GM19043 (cell line): ENCODE results near the gene EFL1.

Experiments used
- ATAC-seq: cut with Tn5 transposase; IDR thresholded peaks from one replicate; pipeline ENCODE4 v1.9.1; 2021; ENCODE audit warnings: low read depth; ENCODE audit not compliant: unreplicated experiment

EFL1 gene

GRCh38 chr15:82172506-82172905 is 90.0 kb downstream of the EFL1 start:
- no peak for ATAC-seq

GRCh38 chr15:82168757-82169156 is 93.8 kb downstream of the EFL1 start:
- ATAC-seq = no peak

DNA sequence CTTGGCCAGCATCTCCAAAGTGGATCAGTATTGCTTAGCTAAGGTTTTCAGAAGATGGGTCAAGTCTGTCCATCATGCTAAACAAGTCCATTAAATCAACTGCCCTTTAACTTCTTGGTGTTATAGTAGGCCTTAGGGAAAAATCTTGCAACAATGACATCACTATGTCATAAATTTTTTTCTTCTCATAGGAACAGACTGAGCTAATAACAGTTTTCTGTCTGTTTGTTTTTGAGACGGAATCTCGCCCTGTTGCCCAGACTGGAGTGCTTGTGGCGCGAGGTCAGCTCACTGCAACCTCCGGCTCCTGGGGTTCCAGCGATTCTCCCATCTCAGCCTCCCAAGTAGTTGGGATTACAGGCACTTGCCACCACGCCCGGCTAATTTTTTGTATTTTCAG is 94.2 kb downstream of the EFL1 start:
- ATAC-seq = no peak

DNA sequence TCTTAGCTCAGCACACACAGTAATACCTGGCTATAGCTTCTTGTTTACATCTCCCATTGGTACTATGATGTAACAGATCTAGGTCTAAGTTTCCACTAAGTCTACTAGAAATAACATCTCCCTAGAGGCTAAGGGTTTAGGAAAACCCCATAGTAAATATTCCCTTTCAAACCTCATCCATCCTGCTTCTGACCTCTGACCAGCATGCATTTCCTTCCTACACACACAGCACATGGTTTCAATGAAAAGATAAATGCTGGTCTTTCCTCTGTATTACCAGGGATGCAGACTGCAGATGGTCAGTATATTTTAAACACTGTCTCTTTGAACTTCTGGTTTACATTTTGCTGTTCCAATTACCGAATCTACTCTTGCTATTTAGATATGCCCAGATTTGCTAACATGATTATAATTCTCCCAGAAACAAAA is 96.6 kb downstream of the EFL1 start:
- no peak for ATAC-seq

DNA sequence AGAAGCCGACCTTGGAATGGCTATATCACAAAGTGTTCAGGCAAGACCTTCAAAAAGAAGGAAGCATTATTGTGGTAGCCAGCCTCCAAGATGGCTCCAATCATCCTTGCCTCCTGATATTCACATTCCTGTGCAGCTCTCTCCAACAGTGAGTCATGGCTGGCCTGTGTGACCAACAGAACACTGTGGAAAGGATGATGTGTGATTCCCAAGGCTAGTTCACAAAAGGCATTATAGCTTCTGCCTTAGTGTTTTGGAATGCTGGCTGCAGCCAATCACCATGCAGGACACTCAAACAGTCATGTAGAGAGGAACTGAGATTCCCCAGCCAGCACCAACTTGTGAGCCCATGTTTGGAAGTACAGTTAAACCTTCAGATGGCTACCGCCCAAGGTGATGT is 102.6 kb downstream of the EFL1 start:
- ATAC-seq = no peak

DNA sequence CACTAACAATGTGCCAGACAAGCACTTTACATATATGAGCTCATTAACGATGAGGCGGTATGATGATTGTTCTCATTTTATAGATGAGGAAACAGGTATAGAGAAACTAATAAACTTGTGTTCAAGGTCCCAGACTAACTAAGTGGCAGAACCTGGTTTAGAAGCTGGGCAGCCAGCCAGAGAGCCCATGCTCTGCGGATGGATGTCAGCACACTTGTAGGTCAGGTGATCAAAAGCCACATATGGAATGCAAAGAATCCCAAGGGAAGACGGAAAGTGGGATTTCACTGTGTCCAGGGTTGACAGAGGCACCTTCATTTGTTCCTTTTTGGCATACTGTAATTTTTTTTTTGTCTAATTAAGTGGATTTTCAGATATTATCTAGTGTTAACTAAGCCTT is 103.7 kb downstream of the EFL1 start:
- ATAC-seq = no peak

GRCh38 chr15:82150645-82151044 is 111.9 kb downstream of the EFL1 start:
- no peak for ATAC-seq

DNA sequence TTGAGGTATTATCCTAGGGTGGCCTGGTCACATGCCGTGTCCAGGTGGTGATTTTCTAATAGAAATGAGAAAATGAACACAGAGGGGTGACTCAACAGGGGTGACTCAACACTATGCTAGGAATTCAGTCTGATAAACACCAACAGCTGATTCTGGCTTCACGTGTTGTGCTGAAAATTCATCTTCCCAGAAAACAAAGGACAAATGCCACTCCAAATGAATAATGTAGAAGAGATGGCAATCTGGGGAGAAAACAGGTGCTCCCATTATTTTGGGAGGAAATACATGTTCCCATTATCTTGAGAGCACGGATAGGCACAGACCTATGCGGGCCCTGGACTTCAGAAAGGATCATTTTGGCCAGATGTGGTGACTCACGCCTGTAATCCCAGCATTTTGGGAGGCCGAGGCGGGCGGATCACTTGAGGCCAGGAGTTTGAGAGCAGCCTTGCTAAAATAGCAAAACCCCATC is 115.5 kb downstream of the EFL1 start:
- ATAC-seq = no peak

DNA sequence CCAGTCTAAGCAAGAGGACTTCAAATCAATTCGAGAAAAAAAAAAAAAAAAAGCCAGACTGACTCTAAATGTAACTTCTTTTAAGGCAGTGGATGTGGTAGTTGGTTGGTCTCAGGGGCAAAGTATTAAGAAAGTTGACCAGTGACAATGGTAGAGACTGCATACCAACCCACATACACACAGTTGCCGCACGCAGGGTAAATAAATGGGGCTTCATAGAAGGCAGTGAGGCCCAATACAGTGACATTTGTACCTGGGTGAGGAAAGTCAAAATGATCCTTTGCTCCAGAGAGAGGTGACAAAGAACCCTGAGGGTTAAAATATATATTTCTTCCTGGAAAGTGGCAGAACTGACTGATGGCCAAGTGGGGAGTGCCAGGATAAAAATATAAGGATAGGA is 116.0 kb downstream of the EFL1 start:
- no peak for ATAC-seq

- ATAC-seq = no peak
These were observed 118.8 kb downstream of the EFL1 start for GRCh38 chr15:82143390-82144385.

- ATAC-seq = no peak
These were observed 121.6 kb downstream of the EFL1 start for GRCh38 chr15:82140886-82141285.

- no peak for ATAC-seq
These were observed 122.7 kb downstream of the EFL1 start for GRCh38 chr15:82139823-82140268.

- ATAC-seq = no peak
These were observed 124.2 kb downstream of the EFL1 start for GRCh38 chr15:82138306-82138705.

DNA sequence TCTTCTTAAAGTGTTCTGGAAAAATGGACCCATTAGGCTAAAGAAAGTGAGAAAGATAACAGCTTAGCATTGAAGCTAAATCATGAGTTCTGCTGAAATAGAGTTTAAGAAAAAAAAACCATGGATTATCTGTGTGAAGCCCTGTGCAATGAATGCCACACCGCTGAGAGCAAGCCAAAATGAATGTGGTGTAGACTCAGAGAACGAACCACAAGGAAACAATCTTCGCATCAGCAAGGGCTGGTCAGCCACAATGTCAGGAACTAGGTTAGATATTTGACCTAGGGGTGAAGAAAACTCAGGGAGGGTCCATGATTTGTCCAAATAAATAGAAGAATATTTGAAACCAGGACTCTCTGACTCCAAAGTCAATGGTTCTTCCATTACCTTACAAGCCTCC is 125.3 kb downstream of the EFL1 start:
- no peak for ATAC-seq

DNA sequence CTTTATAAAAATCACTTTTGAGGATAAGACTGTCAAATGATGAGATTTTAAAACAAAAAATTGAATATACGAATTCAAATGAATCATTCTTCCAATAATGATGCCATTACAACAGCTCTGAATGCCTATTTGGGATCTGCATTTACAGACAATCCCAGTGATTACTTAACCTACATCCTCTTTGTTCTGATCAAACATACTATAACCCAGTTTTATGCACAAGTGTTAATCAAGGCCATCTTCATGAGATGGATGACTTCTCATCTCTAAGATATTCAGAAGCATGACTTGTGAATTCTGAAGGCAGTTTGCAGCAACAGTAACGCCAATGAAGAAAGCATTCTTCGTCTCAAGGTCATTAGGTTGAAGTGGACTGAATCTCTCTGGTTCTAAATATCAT is 126.4 kb downstream of the EFL1 start:
- no peak for ATAC-seq

- ATAC-seq = no peak
These were observed 126.9 kb downstream of the EFL1 start for GRCh38 chr15:82135638-82136037.

DNA sequence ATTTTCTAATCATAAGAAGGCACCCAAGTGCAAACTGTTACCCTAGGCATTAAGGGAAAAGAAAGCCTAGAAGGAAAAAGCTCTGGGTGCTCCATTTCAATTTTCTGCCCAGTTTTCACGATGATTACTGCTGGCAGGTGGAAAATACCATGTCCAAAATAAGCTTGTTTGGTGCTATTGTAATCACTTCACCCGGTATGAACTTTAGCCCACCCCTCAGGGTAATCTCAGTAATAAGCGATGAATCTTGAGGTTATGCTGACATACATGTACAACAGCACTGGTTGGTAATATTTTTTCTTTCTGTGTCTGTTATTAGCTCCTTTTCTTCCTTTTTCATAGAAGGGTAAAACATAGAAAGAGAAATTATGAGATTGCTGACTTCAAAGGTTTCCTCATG is 128.1 kb downstream of the EFL1 start:
- ATAC-seq = no peak

- no peak for ATAC-seq
These were observed 129.3 kb downstream of the EFL1 start for GRCh38 chr15:82133251-82133650.

GRCh38 chr15:82132742-82133141 is 129.8 kb downstream of the EFL1 start:
- no peak for ATAC-seq

DNA sequence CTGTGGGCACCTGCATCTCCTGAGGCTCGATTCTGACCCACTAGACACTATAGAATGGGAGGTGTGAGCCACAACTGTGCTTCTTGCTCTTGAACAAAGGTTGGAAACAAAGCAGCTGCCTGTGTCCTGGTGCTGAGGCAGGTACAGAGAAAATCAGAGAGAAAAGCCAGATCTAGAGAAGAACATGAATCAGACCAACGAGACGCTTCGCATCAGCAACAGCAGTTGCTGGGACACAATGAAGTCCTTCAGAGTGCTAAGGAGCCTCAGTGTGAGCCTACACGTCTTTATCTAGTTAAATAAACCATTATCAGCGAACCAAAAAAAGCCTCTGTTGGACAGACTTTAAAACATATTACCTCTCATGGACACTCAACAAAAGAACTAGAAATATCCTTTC is 130.4 kb downstream of the EFL1 start:
- ATAC-seq = no peak

- no peak for ATAC-seq
These were observed 132.3 kb downstream of the EFL1 start for GRCh38 chr15:82130248-82130647.

- no peak for ATAC-seq
These were observed 132.8 kb downstream of the EFL1 start for GRCh38 chr15:82129761-82130160.
